NOMO-1 (cell line): ENCODE results near the gene IGLON5.

Source experiments
- DNase-seq, 2 experiments: peaks; one replicate each; lab custom pipeline; 2025; ENCODE audit not compliant: unreplicated experiment in 2 of 2; lab: John Stamatoyannopoulos, UW

The IGLON5 gene

DNA sequence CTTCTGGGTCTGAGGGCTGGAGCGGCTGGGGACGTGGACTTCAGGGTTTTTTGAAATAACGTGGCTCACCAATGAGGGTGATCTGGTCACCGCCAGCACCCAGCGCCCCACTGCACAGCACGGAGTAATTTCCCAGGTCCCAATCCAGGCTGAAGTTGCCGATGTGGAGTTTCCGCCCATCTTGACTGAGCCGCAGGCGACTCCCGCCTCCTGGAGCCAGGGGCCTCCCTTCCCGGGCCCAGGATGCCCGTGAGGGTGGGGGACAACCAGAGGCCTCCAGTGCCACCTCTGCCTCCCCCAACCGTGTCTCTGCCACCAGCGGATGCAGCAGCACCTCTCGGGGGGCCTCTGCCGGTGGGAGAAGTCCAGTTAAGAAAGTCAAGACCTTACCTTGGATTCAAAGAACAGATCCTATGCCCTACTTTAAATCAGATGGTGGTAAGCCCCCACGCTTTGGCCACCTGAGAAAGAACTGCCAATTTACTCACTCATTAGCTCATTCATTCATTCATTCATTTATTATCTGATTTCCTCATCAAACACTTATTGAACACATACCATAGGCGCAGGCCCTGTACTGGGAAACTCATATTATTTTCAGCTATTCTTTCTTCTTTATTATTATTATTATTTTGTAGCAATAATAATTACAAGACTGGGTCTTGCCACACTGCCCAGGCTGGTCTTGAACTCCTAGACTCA is 26.6 kb downstream of the IGLON5 start:
- no peak for DNase-seq

DNA sequence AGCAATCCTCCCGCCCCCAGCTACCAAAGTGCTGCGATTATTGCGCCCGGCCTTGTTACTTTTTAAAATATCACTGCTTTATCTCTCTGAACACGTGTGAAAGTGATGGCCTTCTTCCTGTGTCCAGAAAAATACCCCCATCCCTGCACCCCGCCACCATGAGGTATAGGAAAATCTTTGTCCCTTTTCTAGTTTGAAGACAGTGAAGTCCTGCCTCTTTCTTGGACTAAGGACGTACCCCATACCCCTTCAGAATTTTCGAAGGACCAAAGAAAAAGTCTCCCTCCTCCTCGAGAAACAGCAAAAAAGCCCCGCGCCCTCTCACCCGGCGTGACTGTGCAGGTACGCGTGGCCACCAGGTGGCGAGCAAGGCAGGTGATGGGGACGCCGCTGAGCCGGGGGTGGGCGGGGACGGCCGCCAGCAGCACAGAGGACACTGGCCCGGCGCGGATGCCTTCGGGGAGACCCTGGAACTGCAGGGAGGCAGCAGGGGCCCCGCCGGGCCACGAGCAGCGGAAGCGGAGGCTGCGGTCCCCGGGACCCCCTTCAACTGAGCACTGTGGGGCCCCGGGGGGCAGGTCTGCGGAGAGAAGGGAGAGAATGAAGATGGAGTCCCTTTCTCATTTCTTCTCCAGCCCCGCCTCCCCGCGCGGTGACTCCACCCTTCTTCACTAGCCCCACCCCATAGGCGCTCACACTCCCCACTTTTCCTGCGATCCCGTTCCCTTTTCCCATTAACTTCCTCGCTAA is 27.3 kb downstream of the IGLON5 start:
- peak; percentile 61 to 84 for DNase-seq

DNA sequence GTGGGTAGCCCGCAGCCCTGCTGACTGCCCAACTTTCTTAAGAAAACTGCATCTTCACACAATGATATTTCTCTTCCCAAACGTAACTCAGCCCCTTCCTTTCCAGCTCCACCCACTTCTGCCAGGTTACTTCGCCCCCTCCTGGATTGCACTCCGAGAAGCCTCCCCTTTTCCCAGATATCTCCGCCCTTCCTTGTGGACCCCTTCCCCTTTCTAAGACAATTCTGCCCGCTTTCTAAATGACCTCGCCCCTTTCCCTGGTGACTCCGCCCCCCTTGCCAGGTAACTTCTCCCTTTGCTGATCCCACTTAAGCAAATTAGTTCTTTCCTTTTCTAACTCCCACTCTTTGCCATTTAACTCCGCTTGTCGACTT is 27.9 kb downstream of the IGLON5 start:
- no peak for DNase-seq

DNA sequence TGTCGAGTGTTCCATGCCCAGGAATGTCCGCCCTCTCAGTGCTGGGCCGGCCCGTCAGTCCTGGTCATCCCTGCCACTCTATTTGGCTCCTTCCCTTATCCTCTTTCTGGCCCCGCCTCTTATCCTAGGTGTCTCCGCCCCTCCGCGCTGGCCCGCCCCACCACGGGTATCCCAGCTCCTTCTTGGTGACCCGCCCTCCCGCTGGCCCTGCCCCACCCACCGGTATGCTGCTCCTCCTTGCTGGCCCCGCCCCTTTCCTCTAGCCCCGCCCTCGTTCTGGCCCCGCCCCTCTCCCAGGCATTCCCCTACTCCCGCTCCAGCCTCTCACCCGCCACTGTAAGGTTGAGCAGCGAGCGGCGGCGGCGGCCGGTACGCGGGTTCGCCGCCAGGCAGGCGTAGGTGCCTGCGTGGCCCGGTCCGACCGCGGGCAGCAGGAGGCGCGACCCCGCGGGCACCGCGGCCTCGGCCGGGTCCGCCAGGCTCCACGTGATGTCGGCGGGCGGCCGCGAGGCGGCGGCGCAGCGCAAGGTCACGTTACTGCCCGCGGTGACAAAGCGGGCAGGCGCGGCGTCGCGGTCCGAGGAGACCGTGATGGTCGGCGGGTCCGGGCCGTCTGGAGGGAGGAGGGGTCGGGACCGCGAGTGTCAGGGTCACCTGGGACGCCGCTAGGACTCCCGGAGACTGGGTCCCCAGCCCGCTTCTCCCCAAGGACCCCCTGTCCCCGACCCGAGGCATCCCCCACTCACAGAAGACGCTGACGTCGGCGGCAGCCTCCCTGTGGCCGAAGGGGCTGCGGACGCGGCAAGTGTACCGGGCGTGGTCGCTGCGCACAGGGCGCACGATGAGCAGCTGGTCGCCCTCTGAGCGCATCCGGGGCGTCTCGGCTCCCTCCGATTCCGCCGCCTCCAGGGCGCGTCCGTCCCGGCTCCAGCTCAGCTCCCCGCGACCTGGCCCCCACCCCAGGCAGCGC is 28.5 kb downstream of the IGLON5 start:
- peak; percentile 89 to 94 for DNase-seq

DNA sequence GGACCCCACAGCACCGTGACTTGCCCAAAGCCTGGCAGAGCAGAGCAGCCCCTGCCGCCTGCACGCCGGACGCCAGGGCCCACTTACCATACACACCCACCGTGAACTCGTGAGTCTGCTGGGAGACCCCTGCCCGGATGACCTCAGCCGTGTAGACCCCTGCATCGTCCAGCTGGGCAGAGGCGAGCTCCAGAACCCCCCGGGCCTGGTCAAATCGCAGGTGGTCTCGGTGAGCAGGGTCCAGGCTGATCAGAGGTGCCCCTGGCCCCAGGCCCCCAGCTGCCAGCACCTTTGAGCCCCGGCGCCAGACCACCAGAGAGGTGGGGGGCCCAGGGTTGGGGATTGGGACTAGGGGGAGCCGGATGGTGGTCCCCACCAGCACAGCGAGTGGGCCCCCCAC is 29.6 kb downstream of the IGLON5 start:
- no peak for DNase-seq

DNA sequence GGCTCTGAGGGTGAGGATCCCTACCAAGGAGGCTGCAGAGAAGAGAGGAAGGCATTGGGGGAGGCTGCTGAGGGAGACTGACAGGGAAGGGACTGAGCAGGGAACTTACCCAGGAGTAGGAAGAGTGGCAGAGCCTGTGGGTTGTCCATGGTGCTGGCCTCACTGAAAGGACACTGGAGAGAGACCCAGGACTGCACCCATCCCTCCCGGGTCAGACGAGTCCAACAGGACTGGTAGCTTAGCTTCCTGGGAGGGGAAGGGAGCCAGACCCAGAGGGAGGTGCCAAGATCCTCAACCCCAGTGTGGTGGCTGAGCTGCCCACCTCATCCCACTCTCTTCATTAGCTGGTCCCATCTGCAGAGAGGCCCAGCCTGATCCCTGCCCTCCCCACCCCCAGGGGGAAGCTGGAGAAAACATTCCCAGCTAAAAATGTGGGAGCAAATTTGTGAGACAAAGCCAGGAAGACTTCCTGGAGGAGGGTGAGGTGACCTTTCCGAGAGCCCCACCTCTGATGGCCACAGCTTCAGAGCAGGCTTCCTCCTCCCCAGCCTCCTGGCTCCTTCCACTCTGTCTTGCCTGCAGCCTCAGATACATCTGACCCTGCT is 30.6 kb downstream of the IGLON5 start, which contains the start of gene VSIG10L:
TSS of gene VSIG10L (minus strand) at position 164 of the 605 bp plus-strand sequence. CDS start at position 149, 15 bp downstream.
- DNase-seq, result no peak

DNA sequence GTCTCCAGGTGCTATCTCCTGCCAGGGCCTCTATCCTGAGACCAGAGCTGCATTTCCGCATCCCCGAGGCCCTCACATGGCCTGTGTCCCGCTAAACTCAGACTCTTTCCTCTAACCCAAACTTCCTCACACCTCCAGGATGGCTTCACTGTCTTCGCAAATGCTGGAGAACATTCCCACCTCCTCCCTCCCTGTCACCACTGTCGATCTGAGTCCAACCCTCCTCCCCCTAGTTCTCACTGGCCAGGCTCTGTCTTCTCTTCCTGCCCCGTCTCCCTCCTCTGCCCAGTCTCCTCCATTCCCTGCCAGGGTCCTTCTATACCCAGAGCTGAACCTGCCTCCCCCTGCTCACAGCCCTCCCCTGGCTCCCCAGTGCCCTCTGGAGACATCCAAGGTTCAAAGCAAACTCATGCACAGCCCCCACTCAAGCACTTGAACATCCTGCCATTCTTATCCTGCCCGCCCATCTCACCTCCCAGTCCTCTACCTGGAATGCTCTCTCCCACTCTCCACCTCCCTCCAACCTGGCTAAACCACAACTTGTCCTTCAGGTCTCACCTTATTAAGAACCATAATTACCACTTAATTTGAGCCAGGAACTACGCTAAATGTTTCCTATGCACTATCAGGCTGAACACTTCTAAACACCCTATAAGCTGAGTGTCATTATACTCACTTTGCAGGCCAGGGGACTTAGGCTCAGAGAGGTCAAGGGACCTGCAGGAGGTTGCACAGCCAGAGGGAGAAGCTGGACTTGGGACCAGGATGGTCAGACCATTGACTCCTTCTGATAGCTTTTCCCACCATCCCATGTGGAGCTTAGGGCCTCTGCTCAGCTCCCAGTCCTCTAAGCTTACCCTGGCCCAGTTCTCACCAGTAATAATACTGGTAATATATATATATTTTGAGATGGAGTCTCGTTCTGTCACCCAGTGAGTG is 31.5 kb downstream of the IGLON5 start:
- no peak for DNase-seq

DNA sequence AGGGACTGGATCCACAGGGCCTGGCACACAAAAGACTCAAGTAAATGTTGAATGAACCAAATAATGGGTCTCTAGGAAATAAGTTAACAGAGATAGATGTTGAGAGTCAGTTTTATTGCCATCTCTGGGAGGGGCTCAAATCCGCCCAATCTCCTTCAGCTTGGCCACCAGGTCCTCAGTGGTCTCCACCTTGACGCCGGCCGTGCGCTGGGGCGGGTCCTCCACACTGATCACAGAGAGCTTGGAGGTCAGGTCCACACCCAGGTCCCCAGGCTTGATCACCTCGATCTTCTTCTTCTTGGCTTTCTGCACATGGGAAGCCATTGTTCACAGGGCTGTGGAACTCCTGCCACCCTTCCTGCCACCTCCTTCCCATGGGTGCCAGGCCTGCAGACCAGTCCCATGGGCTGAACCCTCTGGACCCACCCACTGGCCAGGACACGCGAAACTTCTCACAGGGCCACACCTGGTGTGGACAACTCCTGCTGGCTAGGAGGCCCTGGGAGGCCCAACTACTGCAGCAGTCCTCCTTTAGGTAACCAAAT is 33.7 kb downstream of the IGLON5 start:
- no peak for DNase-seq

DNA sequence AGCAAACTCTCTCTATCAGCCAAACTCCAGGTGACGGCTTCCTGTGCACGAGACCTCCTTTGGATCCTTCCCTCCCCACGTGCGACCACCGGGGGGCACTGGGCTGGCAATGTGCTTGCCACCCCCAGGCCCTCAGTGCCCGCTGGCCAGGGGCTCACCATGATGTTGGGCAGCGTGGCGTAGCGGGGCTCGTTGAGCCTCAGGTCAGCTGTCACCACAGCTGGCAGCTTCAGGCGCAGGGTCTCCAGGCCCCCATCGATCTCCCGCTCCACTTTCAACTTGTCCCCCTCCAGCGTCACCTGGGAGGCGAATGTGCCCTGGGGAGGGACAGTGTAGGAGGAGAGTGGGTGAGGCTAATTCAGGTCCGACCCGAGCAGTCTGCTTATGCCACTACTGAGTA is 35.3 kb downstream of the IGLON5 start:
- no peak for DNase-seq

DNA sequence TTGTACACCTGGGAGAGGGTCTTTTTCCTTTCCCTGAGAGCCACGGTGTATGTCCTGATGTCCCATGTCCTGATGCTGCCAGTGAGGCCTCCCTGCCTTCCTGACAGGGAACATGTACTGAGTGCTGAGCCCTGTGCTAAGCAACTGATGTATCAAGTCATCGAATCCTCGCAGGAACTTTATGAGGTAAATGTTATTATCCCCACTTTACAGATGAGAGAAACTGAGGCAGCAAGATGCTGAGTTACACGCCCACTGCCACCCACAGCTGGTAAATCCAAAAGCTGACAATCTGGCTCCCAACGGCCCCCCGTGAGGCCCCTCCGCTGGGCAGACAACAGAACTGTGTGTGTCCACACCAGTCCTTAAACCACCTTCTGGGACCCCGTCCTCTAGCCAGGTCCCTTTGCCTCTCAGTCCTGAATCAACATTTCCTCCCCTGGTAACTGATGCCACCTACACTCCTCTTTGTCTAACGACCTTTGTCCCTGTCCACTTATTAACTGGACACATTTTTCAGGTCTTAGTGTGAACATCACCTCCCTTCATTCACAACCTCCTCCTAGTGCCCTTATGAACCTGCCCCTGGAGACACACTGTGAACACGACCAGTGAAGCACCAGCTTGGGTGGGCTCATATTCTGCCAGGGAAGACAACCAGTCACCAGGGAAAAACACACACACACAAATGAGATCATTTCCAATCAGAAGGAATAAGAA is 35.9 kb downstream of the IGLON5 start:
- no peak for DNase-seq

DNA sequence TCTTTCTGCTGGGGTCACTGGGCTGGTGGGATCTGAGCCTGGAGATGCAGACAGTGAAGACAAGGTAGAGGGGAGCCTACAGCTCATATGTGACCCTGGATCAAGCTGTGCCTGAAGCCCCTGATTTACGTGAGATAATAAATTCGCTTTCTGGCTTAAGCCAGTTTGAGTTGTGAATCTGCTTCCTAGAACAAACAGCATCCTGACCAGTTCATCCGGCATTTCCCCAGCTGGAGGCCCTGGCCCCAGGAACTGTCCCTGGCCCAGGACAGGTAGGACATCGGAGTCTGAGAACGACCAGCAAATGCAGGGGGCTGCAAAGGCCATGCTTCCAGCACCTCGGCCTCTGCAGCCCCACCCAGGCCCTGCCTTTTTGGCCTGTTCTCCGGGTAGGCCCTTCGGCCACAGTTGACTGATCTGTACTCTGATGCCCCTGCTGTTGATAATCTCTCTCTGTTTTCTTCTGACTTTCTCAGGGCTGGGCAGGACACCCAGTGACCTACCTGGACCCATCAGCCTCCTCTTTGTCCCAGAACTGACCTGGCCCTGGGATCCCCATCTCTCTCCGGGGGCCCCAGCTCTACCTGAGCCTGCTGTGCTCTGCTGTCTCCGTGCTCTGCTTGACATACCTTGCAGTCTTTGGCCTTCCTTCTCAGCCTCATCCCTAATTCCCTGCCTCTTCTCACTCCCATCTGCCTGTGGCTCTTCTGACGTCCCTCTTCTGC is 40.0 kb downstream of the IGLON5 start:
- DNase-seq, result no peak

DNA sequence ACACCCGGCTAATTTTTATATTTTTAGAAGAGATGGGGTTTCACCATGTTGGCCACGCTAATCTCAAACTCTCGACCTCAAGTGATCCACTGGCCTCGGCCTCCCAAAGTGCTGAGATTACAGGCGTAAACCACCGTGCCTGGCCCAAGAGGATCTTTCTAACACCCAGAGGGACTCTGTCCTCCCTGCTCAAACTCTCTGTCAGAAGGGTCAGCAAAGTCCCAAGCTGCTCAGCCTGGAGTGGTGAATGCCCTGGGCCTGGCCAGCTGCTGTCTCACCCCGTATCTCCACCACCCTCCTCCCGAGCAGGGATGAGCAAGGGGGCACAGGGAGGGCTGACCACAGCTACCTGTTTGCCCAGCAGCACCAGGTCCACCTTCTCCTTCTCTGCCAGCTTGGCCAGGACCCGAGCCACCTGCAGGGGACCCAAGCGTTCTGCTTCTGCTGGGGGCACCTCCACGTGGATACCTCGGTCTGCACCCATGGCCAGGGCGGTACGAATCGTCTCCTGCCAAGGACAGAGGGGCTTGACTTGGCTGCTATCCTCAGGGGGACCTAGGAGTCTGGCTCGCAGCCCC is 41.4 kb downstream of the IGLON5 start:
- no peak for DNase-seq

DNA sequence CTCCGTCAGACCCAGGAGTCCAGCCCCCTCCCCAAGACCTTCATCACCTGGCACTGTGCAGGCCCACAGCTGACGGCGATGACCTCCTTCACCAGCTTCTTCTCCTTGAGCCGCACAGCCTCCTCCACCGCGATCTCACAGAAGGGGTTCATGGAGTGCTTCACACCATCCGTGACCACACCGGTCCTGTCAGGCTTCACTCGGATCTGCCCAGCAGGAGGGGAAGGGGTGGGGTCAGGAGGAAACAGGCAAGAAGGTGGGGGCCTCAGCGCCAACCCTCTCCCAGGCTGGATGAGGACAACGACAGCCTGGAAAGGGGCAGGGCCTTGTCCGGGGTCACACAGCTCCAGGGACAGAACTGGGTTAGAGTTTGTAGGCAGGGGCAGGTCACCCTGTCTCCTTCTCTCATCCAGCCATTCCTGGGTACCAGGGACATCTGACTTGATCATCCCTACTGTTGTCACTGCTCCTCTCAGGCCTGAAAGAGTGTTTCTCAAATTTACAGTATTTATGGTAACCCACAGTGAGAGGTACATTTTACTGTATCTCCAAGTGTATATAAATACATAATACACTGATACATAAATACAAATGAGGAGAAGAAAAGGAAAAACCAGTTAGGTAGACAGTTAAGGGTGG is 42.8 kb downstream of the IGLON5 start:
- no peak for DNase-seq

DNA sequence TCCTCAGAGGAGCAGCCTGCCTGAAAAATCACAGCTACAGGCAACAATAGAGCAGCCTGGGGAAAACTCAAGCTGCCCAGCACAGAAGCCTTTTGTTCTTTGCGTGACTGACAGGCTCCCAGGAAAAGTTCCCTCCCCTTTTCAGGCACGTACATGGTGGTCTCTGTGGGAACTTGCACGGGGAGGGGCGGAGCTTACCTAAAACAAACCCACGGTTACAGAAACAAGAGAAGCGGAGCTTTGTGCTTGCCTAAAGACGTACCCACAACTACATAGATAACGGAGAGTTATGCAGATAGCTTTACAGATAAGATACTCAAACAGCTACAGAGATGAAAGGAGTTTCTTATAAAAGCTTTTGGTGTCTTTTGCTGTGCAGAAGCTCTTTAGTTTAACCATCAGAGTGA is 43.3 kb downstream of the IGLON5 start:
- no peak for DNase-seq

DNA sequence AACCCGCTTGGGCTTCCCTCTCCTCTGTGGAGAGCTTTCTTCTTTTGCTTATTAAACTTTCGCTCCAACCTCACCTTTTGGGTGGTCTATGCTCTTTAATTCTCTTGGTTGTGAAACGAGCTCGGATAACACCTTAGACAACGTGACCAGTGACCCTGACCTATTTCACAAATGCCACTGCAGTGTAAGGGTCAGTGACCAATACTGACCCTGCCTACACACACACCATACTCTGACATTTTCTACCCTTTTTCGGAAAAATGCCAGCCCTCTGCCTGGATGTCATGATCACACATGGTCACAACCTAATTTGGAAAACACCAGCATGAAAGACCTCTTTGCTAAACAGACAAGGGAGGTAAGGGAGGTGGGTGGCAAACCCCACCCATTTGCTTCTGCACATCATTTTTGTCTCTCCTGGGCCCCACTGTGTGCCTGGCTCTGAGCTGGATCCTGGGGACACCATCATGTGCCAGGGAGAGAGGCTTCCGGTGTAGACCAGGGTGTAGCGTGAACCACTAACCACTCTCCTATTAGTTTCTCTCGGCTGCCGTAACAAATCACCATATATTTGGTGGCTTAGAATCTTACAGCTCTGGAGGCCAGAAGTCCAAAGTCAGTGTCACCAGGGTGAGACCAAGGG is 44.8 kb downstream of the IGLON5 start:
- no peak for DNase-seq

DNA sequence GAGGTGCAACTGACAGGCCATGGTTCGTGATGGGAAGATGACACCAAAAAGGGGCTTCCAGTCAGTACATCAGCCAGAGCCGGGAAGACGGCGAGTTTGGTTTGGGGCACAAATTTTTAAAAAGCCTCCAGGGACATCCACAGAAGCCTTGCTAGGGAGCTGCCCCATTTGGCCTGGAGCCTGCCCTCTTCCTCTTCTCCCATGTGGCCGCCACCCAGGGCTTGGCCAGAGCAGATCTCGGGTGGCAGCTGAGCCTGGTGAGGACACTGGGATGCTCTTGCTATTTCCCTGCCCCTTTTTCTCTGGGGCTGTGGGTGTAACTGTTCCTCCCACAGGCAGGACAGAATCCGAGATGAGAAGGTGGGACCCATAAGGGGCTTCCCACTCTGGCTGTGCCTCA is 46.5 kb downstream of the IGLON5 start:
- DNase-seq, result no peak

DNA sequence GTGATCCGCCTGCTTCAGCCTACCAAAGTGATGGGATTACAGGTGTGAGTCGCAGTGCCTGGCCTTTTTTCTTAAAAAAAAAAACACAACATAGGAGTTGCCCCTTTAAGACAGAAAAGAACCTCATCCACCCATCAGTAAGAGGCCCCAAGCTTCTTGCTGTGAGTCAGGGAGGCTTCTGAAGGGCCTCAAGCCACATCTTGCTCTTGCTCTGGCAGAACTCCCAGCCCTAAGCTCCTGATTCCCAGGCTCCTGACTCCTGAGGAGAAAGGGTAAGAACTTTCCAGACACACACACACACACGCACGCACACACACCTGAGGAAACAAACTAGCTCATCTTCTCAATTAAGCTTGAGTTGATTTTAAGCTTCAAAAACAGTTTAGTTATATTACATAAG is 47.9 kb downstream of the IGLON5 start:
- DNase-seq, result no peak
